ENCODE measurements around the gene CRADD.
"Not testable (repeated sequence)": the region's sequence is repeated elsewhere in the genome, so short reads cannot be mapped to it uniquely, and the experiment has no call there.

CRADD gene

GRCh38 chr12:93844164-93844784, 167.1 kb downstream of the CRADD start:
- DNase-seq (ENCODE audit: low read depth): no peak

GRCh38 chr12:93846936-93847516, 169.9 kb downstream of the CRADD start:
- no peak for DNase-seq (ENCODE audit: low read depth)

- DNase-seq (ENCODE audit: low read depth): no peak
Observed at GRCh38 chr12:93847517-93848474, 170.6 kb downstream of the CRADD start.

DNA sequence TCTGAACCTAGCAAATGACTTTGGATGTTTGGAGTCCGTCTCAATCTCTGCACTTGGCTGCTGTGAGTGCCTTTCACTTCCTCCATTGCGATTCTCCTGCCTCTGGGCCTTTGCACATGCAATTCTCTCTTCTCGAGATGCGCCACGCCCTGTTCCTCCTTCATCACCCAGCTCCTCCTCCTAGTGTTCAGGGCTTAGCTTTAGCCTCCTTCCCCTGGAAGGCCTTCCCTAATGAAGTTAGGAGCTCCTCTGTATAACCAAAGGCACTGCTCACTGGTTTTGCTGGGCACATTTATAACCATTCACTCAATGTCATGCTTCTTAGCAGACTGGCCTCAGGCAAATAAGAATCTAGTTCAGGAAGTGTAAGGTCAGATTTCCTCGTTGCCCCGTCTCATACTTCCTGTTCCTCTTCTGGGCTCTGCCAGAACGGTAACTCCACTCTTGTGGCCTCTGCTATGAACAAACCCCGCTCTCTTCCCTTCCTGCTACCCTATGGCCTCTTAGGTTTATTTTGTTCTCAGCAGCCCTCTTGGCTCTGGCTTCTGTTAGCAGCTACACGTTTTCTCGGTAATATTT, 171.4 kb downstream of the CRADD start:
- no peak for DNase-seq (ENCODE audit: low read depth)

- no peak for DNase-seq (ENCODE audit: low read depth)
Observed at GRCh38 chr12:93849946-93850345, 172.8 kb downstream of the CRADD start.

- no peak for DNase-seq (ENCODE audit: low read depth)
Observed at GRCh38 chr12:93850481-93851256, 173.5 kb downstream of the CRADD start.

DNA sequence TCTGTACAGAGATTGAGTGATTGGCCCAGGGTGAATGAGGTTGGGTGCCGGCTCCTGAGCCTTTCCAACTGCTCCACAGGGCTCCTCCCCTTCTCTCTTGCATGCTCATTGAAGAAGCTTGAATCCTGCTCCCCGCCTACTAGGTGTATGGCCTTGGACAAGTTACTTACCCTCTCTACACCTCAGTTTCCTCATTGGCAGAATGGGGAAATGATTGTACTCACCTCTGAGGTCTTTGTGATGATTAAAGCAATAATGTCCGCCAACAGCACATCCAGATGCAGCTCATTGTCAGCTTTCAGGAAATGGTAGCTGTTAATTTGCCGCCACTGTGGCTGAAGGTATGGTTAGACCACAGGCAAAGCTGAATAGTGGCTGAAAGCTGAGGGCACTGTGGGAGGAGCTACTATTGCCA, 174.1 kb downstream of the CRADD start:
- no peak for DNase-seq (ENCODE audit: low read depth)

DNA sequence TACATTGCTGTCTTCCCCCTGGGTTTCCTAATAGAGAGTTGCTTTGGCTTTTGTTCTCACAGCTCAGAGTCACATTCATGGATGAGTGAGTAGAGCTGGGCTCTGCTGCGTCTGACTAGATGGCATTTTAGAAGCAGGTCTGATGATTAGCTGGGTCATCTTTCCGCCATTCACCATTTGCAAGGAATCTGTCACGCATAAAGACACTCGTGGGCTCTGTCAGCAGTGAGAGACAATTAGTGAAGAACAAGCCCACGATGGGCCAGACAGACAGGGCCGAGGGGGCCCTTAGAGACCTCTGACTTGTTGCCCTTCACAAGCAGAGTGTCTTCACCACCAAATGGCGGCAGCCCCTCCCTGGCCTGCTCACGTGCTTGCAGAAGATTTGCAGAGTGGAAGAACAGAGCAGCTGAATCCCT, 175.0 kb downstream of the CRADD start:
- DNase-seq (ENCODE audit: low read depth): no peak

DNA sequence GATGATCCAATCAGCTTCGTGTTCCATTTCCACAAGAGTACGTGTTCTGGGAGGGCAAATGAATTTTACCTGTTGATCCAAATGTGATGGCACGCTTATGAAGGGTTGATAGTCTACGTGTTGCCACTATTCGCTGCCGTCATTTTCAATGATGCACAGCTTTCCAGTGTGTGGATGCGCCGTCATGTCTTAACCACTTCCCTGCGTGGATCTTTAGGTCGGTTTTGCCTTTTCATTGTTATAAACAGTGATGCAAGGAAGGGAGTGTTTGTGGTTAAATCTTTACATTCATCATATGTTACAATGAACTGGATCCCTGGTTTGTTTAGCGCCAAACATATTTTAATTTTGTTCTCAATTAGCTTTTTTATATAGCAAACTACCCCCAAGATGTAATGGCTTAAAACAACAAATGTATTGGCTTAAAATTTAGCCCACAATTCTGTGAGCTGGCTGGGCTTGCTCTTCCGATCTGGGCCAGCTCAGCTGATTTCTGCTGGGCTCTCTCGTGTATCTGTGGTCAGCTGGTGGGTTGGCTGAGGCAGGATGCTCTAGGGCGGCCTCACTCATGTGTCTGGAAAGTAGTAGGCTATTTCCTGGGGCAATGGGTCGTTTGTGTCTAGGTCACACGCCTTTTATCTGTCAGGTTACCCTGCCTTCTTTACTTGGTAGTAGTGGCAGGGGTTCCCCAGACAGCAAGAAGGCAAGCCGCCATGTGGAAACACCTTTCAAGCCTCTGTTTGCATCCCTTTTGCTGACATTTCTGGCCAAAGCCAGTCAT, 176.7 kb downstream of the CRADD start:
- no peak for DNase-seq (ENCODE audit: low read depth)

GRCh38 chr12:93855261-93855660, 178.1 kb downstream of the CRADD start:
- no peak for DNase-seq (ENCODE audit: low read depth)

- DNase-seq (ENCODE audit: low read depth): no peak
Observed at GRCh38 chr12:93856611-93857010, 179.4 kb downstream of the CRADD start.

DNA sequence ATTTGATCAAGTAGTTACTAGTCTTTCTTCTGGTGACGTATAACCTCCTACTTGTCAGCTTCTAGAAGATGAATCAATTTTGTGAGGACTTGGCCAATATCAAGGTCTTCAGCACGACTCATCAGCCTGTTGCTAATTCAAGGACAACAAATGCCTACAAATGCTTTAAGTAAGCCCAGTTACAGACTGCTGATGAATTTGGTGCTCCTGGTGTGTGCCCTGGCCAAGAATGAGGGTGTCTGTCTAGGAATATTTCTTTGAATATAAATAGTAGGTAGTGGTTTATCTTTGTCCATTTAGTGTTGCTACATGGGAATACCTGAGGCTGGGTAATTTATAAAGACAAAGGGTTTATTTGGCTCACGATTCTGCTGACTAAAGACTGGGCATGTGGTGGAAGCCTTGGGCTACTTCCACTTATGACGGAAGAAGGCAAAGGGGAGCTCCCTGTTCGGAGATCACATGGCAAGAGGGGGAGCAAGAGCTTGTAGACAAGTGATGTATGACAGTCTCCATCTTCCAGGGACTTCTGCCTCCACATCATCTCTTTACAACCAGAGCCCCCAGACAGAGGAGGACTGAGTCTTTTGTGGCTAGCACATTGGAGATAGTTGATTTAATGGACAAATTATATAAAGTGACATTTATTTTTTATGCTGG, 180.2 kb downstream of the CRADD start:
- DNase-seq (ENCODE audit: low read depth): no peak

DNA sequence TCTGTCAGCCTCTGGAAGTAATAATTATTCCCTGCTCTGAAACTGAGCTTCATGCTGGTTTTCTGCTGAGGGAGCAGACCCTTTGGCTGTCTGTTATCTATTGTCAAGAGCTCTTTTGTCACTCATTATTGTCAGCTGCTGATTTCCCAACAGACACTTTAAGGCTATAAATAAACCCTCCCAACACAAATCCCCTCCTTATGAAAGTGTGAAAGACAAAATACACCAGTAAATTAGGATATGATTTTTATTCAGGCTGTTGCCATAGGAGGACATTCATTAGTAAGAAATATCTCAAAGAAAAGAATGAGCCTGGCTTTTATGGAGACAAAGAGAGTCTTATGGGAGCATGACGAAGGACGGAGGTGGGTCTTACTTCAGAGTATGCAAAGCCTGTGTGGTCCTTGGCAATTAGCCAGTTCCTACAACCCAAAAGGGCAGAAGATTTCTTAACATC, 180.8 kb downstream of the CRADD start:
- DNase-seq (ENCODE audit: low read depth): no peak

DNA sequence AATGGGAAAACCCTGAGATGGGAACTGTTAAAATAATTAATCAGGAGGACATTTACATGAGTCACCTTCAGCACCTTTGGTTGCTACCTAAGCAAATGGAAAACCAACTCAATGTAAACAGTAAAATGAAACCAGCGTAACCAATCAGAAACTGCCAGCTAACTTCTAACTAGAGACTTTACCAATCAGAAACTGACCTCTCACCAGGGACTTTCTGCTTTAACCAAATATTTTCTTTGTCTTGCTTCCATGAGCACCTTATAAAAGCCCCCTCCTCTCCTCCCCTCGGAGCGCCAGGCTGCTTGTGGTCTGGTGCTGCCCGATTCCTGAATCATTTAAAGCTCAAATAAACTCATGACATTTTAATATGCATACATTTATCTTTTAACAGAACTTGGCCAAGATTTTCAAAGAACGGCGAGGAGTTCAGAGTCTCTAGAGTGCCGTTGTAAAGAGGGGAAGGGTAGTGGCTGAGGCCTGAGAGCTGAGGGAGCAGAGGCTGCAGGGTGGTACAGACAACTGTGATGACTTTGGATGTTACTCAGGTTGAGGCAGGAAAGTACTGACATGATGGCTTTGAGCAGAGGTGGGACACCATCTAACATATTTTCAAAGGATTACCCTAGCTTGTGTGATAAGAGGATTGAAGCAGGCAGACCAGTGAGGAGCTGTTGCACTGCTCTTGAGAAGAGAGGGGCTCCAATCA, 183.6 kb downstream of the CRADD start:
- no peak for DNase-seq (ENCODE audit: low read depth)

- peak; percentile 28 for DNase-seq (ENCODE audit: low read depth)
Observed at GRCh38 chr12:93862424-93862823, 185.2 kb downstream of the CRADD start.

- DNase-seq (ENCODE audit: low read depth): no peak
Observed at GRCh38 chr12:93865751-93866150, 188.6 kb downstream of the CRADD start.

GRCh38 chr12:93868771-93869170, 191.6 kb downstream of the CRADD start:
- DNase-seq (ENCODE audit: low read depth): peak; percentile 29

- no peak for DNase-seq (ENCODE audit: low read depth)
Observed at GRCh38 chr12:93870020-93870795, 193.0 kb downstream of the CRADD start.

DNA sequence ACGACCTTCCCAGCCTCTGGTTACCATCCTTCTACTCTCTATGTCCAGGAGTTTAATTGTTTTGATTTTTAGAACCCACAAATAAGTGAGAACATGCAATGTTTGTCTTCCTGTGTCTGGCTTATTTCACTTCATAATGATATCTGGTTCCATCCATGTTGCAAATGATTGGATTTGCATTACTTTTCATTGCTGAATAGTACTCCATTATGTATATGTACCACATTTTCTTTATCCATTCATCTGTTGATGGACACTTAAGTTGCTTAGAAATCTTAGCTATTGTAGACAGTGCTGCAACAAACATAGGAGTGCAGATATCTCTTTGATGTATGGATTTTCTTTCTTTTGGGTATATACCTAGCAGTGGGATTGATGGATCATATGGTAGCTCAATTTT, 194.4 kb downstream of the CRADD start:
- DNase-seq (ENCODE audit: low read depth): not testable (repeated sequence)
